ENCODE measurements around the gene CFAP45.

Gene CFAP45

GRCh38 chr1:159923203-159924024 lies 23.4 kb upstream of the CFAP45 start:
- DNase-seq (ENCODE audit: low read depth), result peak; percentile 71

- peak; percentile 23 for DNase-seq (ENCODE audit: low read depth)
Observed at GRCh38 chr1:159922511-159923202, 22.7 kb upstream of the CFAP45 start.

DNA sequence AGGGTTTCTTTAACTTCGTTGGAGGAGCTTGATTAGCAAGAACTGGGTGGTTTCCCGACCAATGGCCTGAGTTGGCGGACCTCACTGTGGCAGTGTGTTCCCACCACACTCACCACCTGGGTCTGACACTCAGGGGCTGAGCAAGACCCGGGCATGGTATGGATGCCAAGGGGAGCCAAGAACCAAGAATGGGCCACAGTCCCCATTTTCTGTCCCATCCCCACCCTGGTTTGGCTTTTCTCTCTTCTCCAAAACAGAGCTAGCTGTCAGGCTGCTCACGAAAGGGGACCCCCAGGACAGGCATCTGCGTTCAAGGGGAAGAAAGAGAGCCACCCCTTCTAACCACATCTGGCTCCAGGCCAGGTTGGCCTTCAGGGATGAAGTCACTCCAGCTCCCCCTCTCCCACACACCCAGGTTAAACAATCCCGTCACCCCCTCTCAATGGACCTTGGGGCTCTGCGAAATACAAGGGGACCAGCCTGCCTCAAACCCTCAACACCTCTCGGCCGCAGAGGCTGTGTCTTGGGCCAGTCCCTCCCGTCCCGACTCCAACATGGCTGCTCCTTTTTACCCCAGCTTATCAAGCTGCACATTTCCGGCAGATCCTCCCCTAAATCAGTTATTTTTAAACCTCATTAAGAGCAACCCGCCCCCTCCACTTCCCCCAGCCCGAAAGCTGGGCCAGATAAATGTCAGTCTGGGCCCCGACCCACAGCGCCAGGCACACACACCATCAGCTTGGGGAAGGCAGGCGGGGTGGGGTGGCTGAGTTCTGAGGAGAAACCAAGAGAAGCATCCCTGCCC lies 21.9 kb upstream of the CFAP45 start:
- no peak for DNase-seq (ENCODE audit: low read depth)

DNA sequence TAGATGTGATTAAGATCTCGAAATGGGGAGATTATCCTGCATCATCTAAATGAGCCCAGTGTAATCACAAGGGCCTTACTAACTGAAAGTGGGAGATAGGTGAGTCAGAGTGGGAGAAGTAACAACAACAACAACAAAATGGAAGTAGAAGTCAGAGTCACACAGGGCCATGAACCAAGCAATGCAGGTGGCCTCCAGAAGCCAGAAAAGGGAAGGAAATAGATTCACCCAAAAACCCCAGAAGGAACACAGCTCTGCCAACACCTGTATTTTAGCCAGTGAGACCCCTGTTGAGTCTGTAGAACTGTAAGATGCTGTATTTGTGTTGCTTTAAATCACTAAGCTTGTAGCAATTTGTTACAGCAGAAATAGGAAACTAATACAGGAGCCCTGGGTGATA lies 21.3 kb upstream of the CFAP45 start:
- no peak for DNase-seq (ENCODE audit: low read depth)

GRCh38 chr1:159920651-159921050 lies 20.7 kb upstream of the CFAP45 start:
- DNase-seq (ENCODE audit: low read depth), result no peak

DNA sequence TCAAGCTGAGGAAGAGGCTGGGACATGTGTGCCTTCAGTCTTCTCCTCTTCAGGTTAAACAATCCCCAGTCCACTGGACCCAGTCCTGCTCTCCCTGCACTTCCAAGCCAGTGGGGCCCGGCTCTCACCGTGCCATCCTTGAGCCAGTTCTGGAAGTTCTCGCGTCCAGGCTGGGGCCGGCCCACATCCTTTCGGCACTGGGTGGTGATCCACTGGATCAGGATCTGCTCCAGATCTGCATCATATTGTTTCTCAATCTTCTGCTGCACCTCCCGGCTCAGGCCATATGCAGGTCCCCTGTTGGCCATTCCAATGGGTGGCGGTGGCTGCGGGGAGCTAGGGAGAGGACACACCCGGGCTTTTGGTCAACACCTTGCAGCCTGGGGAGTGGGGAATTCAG lies 20.2 kb upstream of the CFAP45 start:
- no peak for DNase-seq (ENCODE audit: low read depth)

GRCh38 chr1:159919236-159919865 lies 19.4 kb upstream of the CFAP45 start:
- DNase-seq (ENCODE audit: low read depth), result no peak

- DNase-seq (ENCODE audit: low read depth), result no peak
Observed at GRCh38 chr1:159918352-159919200, 18.6 kb upstream of the CFAP45 start.

DNA sequence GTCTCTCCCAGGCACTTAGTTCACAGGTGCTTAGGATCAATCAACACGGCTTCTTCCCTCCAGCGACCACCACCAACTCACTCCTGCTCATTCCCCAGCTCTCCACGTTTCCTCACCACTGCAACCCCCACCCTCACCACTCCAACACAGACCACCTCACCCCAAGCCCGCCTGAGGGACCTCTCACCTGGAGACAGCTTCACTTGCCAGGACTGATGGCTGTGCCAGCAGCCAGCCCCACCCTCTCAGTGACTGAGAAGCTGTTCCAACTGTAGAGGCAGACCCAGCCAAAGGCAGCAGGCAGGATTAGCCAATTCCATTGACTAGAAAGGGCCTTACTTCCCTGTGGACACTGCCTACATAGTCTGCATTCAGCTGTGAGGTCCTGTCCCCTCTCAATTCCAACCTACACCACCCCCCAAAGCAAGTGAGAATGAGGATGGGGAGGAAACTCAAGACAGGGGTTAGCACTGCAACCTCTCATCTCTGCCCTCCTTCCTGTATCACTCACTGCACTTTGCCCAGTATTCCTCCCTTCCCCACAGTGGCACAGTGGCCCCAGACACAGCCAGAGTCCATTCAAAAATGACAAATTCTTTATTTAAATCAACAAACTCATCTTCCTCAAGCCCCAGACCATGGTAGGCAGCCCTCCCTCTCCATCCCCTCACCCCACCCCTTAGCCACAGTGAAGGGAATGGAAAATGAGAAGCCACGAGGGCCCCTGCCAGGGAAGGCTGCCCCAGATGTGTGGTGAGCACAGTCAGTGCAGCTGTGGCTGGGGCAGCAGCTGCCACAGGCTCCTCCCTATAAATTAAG lies 17.8 kb upstream of the CFAP45 start:
- DNase-seq (ENCODE audit: low read depth), result no peak

- peak; percentile 42 for DNase-seq (ENCODE audit: low read depth)
Observed at GRCh38 chr1:159916242-159917051, 16.5 kb upstream of the CFAP45 start.

DNA sequence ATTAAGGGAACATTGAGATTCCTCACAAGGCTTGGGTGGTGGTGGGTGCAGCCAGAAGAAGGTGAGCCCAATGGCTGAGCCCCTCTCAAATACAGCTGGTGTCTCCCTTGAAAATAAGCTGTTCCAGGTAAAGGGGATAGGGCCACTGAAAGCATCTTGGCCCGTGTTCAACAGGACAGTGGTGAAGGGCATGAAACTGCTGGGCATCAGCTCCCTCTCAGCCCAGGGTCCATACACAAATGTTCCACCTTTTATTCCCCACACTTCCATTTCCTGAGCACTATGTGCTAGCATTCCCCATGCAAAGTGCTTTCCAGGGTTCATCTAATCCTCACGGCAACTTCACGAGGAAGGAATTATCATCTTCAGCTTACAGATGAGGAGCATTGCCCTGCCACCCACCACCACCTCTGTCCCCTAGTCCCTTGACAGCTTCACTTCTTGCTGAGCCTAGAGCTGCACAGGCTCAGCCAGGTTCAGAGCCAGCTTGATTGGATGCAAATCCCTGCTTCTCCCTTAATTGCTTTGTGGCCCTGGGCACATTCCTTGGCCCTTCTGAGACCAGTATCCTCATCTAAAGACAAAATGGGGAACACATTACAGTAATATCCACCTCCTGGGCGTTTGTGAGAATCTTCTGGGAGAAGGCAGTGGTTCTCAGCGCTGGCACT lies 15.7 kb upstream of the CFAP45 start:
- DNase-seq (ENCODE audit: low read depth), result no peak

DNA sequence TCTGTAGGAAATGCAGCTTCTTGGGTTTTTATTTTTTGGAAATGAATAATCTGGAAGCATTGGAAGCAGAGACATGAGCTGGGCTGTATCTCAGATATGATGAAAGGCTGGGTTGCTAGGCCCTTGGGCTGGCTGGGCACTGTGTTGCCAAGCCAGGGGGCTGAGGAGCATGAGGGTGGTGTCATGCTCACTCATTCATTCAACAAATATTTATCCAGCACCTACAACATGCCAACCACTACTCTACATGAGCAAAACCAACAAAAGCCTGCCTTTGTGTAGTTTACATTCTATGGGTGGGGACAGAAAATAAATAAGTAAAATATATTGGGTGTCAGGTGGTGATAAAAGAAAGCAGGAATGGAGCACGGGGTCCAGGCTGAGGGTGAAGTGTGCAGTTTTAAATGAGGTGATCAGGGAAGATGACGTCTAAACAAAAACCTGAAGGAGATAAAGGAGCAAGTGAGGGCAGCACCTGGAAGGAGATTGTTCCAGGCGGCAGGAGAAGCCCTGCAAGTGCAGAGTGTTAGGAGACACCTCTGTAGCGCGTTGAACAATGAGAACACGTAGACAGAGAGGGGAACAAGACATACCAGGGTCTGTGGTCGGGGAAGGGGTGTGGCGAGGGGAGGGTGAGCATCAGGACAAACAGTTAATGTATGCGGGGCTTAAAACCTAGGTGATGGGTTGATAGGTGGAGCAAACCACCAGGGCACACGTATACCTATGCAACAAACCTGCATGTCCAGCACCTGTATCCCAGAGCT lies 14.5 kb upstream of the CFAP45 start:
- DNase-seq (ENCODE audit: low read depth), result no peak

- DNase-seq (ENCODE audit: low read depth), result no peak
Observed at GRCh38 chr1:159913451-159914192, 13.7 kb upstream of the CFAP45 start.

DNA sequence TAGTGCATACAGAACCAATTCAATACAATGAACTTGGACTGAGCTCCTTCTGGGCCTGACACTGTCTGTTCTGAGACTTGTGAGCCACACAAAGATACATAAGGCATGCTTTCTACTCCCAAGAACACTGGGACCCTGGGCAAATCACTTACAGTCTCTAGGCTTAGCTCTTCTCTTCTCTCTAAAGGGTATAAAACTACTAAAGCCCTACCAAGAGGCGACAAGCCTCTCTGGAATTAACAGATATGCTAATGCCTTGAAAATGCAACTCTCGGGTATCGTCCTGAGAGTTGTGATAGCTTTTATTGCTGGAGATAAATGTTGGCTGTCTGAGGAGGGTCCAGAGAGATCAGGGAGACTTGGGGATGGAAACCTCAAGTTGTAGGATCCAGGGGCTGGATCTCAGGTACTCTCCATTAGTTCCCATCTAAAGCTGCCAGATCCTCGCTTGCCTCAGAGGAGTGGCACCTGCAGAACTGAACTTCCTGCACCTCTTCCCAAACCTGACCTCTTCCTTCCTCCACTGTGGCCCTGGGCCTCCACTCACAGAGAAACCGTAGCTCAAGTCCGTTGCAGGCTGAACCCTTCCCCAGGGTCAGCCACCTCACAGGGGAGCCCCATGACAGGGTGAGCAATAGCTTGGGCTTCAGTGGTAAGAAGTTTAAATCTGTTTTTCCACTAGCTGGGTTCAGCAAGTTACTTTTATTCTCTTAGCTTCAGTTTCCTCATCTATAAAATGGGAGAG lies 11.5 kb upstream of the CFAP45 start:
- DNase-seq (ENCODE audit: low read depth), result no peak

- no peak for DNase-seq (ENCODE audit: low read depth)
Observed at GRCh38 chr1:159908031-159908940, 8.3 kb upstream of the CFAP45 start.

- no peak for DNase-seq (ENCODE audit: low read depth)
Observed at GRCh38 chr1:159906960-159907359, 7.0 kb upstream of the CFAP45 start.
